HepG2 (cell line): Measurements from ENCODE around the gene TAS1R1. TPM values are rescaled to one million over a fixed set of nuclear protein-coding genes. Genes with fewer than 3 reads are reported as not detected.

Source experiments
- ARNT2 ChIP-seq: sonication (generic); formaldehyde crosslinking; IDR thresholded peaks from 2 replicates; pipeline ENCODE4 v1.8.0; 2022; ENCODE audit warnings: mild to moderate bottlenecking, low read depth, missing genetic modification reagents, moderate library complexity
- BORCS8-MEF2B ChIP-seq: sonication (generic); formaldehyde crosslinking; IDR thresholded peaks from 2 replicates; pipeline ENCODE4 v1.8.0; 2022; ENCODE audit warnings: mild to moderate bottlenecking, missing genetic modification reagents
- CCAR2 ChIP-seq: fragments of 200-400 bp; formaldehyde crosslinking; optimal IDR thresholded peaks from 2 replicates; pipeline ENCODE3; 2018; ENCODE audit warnings: low read depth, mild to moderate bottlenecking, low read length, moderate library complexity
- CEBPB ChIP-seq: IDR thresholded peaks from 2 replicates; pipeline ENCODE4 v1.6.1; 2011; ENCODE audit warnings: low read depth, low read length, improper control_type of control experiment, borderline replicate concordance
- EHMT2 ChIP-seq: fragments of 200-600 bp; sonication (generic); IDR thresholded peaks from 2 replicates; pipeline ENCODE4 v1.7.0; 2017; ENCODE audit warnings: antibody characterized with exemption, low read depth, low read length, borderline replicate concordance
- ELF4 ChIP-seq: sonication (generic); formaldehyde crosslinking; IDR thresholded peaks from 2 replicates; pipeline ENCODE4 v1.5.0; 2020; ENCODE audit warnings: missing genetic modification reagents, mild to moderate bottlenecking, moderate library complexity, borderline replicate concordance
- FUBP1 ChIP-seq: sonication (generic); formaldehyde crosslinking; IDR thresholded peaks from 2 replicates; pipeline ENCODE4 v1.5.1; 2020; ENCODE audit warnings: missing genetic modification reagents, mild to moderate bottlenecking, borderline replicate concordance
- GATAD1 ChIP-seq: IDR thresholded peaks from 2 replicates; pipeline ENCODE4 v1.6.1; 2016; ENCODE audit warnings: missing genetic modification reagents, missing compliant biosample characterization
- KMT2B ChIP-seq: IDR thresholded peaks from 2 replicates; pipeline ENCODE4 v1.6.1; 2016; ENCODE audit warnings: missing genetic modification reagents, missing compliant biosample characterization
- NBN ChIP-seq: fragments of 450-650 bp; conservative IDR thresholded peaks from 2 replicates; pipeline ENCODE4 v1.6.1; 2017
- RAD51 ChIP-seq: fragments of 450-650 bp; IDR thresholded peaks from 2 replicates; pipeline ENCODE4 v1.6.1; 2016; ENCODE audit warnings: borderline replicate concordance
- RXRB ChIP-seq: IDR thresholded peaks from 2 replicates; pipeline ENCODE4 v1.6.1; 2016; ENCODE audit warnings: borderline replicate concordance, missing genetic modification reagents, missing compliant biosample characterization
- SCMH1 ChIP-seq: sonication (generic); formaldehyde crosslinking; IDR thresholded peaks from 2 replicates; pipeline ENCODE4 v1.9.0; 2021; ENCODE audit warnings: missing genetic modification reagents, mild to moderate bottlenecking, borderline replicate concordance
- SETDB1 ChIP-seq: sonication (generic); formaldehyde crosslinking; IDR thresholded peaks from 2 replicates; pipeline ENCODE4 v1.5.1; 2020; ENCODE audit warnings: missing genetic modification reagents, mild to moderate bottlenecking, borderline replicate concordance
- SPEN ChIP-seq: sonication (generic); formaldehyde crosslinking; IDR thresholded peaks from 2 replicates; pipeline ENCODE4 v1.5.1; 2020; ENCODE audit warnings: low read depth, mild to moderate bottlenecking, missing genetic modification reagents
- TBX2 ChIP-seq: sonication (generic); formaldehyde crosslinking; IDR thresholded peaks from 2 replicates; pipeline ENCODE4 v1.5.0; 2020; ENCODE audit warnings: missing genetic modification reagents, mild to moderate bottlenecking, borderline replicate concordance
- ZBTB25 ChIP-seq: IDR thresholded peaks from 2 replicates; pipeline ENCODE4 v1.6.1; 2018; ENCODE audit warnings: missing genetic modification reagents
- ZBTB49 ChIP-seq: sonication (generic); formaldehyde crosslinking; IDR thresholded peaks from 2 replicates; pipeline ENCODE4 v1.4.0; 2020; ENCODE audit warnings: missing genetic modification reagents, borderline replicate concordance
- ZNF230 ChIP-seq: sonication (generic); formaldehyde crosslinking; IDR thresholded peaks from 2 replicates; pipeline ENCODE4 v1.4.0; 2020; ENCODE audit warnings: mild to moderate bottlenecking, missing genetic modification reagents
- ZNF234 ChIP-seq: sonication (generic); formaldehyde crosslinking; conservative IDR thresholded peaks from 2 replicates; pipeline ENCODE4 v1.5.1; 2020; ENCODE audit warnings: mild to moderate bottlenecking, missing genetic modification reagents
- ZNF251 ChIP-seq: sonication (generic); formaldehyde crosslinking; IDR thresholded peaks from 2 replicates; pipeline ENCODE4 v1.9.0; 2021; ENCODE audit warnings: mild to moderate bottlenecking, missing genetic modification reagents
- ZNF317 ChIP-seq: sonication (generic); formaldehyde crosslinking; IDR thresholded peaks from 2 replicates; pipeline ENCODE4 v1.5.0; 2020; ENCODE audit warnings: mild to moderate bottlenecking, missing genetic modification reagents
- ZNF430 ChIP-seq: sonication (generic); formaldehyde crosslinking; IDR thresholded peaks from 2 replicates; pipeline ENCODE4 v1.9.0; 2021; ENCODE audit warnings: mild to moderate bottlenecking, missing genetic modification reagents
- ZNF441 ChIP-seq: sonication (generic); formaldehyde crosslinking; IDR thresholded peaks from 2 replicates; pipeline ENCODE4 v1.7.0; 2021; ENCODE audit warnings: missing genetic modification reagents, borderline replicate concordance
- ZNF567 ChIP-seq: sonication (generic); formaldehyde crosslinking; IDR thresholded peaks from 2 replicates; pipeline ENCODE4 v1.8.1; 2023; ENCODE audit warnings: mild to moderate bottlenecking, missing genetic modification reagents, borderline replicate concordance
- ZNF746 ChIP-seq: sonication (generic); formaldehyde crosslinking; IDR thresholded peaks from 2 replicates; pipeline ENCODE4 v1.8.0; 2022; ENCODE audit warnings: mild to moderate bottlenecking, missing genetic modification reagents
- polyA plus RNA-seq, 8 experiments: library from polyadenylated mRNA; depleted of rRNA in 3 of 8; stranded (reverse) in 7 of 8; unstranded in 1 of 8; fragments of >200 nt; fragmentation: Illumina TruSeq in 4 of 8; extraction: Trizol in 4 of 8; gene quantifications; 2 replicates each; pipeline versions ENCODE4 v1.2.1 to v1.2.3, GENCODE V29; 2011 to 2016; ENCODE audit warnings: low read depth in 4 of 8, missing spikeins in 1 of 8, mixed read lengths in 1 of 8; ENCODE audit not compliant: insufficient read depth in 1 of 8
- total RNA-seq, 5 experiments: library from RNA; depleted of rRNA; stranded (reverse); fragments of >200 nt; fragmentation: Illumina TruSeq; extraction: Trizol; gene quantifications; 2 replicates each; pipeline ENCODE4 v1.2.3, GENCODE V29; 2016; ENCODE audit warnings: low read depth in 1 of 5

TAS1R1 gene
- total and polyA plus RNA-seq, 2 of the 13 experiments (the other 11 are each of a cell fraction or from before 2014, with no cell fraction given): 1.4 to 1.6 TPM

GRCh38 chr1:6601923-6602668, 47.0 kb downstream of the TAS1R1 start (continued):
- TF ChIP-seq ELF4 (CRISPR knock-in tag): no peak
- 0 out of 2 replicates have a peak, but pooled peaks have one; percentile 45 for TF ChIP-seq ZNF234 (CRISPR knock-in tag)
- no peak for TF ChIP-seq SPEN (CRISPR knock-in tag)
- peak; percentile 65; the same call in 1 of the 2 replicates for TF ChIP-seq ARNT2 (CRISPR knock-in tag)
- TF ChIP-seq KMT2B (CRISPR knock-in tag): peak; percentile 50; the same call in 1 of the 2 replicates
- TF ChIP-seq NBN: no peak
- TF ChIP-seq RXRB (CRISPR knock-in tag): no peak
- peak; percentile 13; the same call in 1 of the 2 replicates for TF ChIP-seq ZNF230 (CRISPR knock-in tag)
- no peak for TF ChIP-seq SCMH1 (CRISPR knock-in tag)
- TF ChIP-seq EHMT2: no peak
- TF ChIP-seq ZBTB49 (CRISPR knock-in tag): no peak
- TF ChIP-seq ZNF251: no peak
- no peak for TF ChIP-seq TBX2
- no peak for TF ChIP-seq ZNF746
- TF ChIP-seq CEBPB: no peak
- TF ChIP-seq GATAD1 (CRISPR knock-in tag): no peak
- no peak; the same call in 1 of the 2 replicates for TF ChIP-seq ZNF441 (CRISPR knock-in tag)
- no peak for TF ChIP-seq ZNF317 (CRISPR knock-in tag)
- no peak for TF ChIP-seq ZNF567 (CRISPR knock-in tag)
- TF ChIP-seq ZNF430: no peak; the same call in 1 of the 2 replicates
- no peak for TF ChIP-seq SETDB1 (CRISPR knock-in tag)
- no peak for TF ChIP-seq CCAR2
- peak; percentile 19; the same call in 1 of the 2 replicates for TF ChIP-seq BORCS8-MEF2B
- TF ChIP-seq RAD51: no peak
- no peak for TF ChIP-seq FUBP1 (CRISPR knock-in tag)
- 0 out of 2 replicates have a peak, but pooled peaks have one; percentile 3 for TF ChIP-seq ZBTB25
